Peyer's patch (tissue), 4 donors: ENCODE data around the gene CSF3R.

ENCODE experiments used
- CTCF ChIP-seq, 6 experiments: fragments of 450-650 bp in 4 of 6; fragments of 200-600 bp in 2 of 6; sonication (generic) in 1 of 6; IDR thresholded peaks; one replicate each; pipeline ENCODE4 v1.5.1; 2017 to 2019; ENCODE audit warnings: antibody characterized with exemption in 6 of 6, mild to moderate bottlenecking in 3 of 6, moderate library complexity in 1 of 6
- POLR2A ChIP-seq, 2 donors: fragments of 450-650 bp; IDR thresholded peaks; one replicate each; pipeline ENCODE4 v1.5.1; 2017; ENCODE audit warnings: antibody characterized with exemption in 2 of 2, mild to moderate bottlenecking in 2 of 2, moderate library complexity in 2 of 2

DNA sequence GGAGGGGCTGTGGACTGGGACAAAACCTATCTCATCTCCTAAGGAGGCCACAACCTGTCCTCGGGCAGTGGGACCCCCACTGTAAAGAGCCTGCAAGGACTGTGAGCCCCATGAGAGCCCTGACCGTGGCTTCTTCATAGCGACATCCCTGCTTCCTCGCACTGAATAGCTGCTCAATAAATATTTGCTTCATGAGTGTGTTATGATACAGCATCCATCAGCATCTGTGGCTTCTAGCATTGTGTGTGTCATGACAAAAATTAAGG lies 40.5 kb upstream of the CSF3R start:
- TF ChIP-seq POLR2A (IDR thresholded peaks at IDR 0.05) (no peak), CTCF (IDR thresholded peaks at IDR 0.05) (no peak)
